GM18517 (cell line): ENCODE measurements around the gene UBQLN4.
A peak's percentile ranks its signal among the peaks of the same experiment; 100 is the strongest.
"Not testable (repeated sequence)": the region's sequence is repeated elsewhere in the genome, so short reads cannot be mapped to it uniquely, and the experiment has no call there.

Experiments
- ATAC-seq: cut with Tn5 transposase; IDR thresholded peaks from one replicate; pipeline ENCODE4 v1.9.1; 2021; ENCODE audit warnings: mild to moderate bottlenecking, moderate library complexity; ENCODE audit not compliant: unreplicated experiment

Gene UBQLN4

DNA sequence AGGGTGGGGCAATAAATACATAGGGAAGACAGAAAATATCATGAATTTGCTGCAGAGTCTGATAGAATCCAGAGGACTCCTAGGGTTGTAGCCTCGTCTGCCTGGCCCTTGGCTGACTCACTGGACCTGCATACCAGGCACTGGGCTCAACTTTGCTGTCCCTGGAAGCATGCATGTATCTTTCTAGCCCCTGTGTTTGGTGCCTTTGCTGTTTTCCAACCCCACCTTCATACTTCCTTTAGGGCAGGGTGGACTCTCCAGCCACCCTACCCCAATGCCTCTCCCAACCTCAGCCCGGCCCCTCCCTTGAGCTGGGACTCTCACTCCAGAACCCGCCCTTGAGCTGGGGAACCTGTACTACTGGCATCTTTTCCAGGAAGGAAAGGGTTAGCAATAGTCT lies 8.6 kb upstream of the UBQLN4 start:
- ATAC-seq = no peak

DNA sequence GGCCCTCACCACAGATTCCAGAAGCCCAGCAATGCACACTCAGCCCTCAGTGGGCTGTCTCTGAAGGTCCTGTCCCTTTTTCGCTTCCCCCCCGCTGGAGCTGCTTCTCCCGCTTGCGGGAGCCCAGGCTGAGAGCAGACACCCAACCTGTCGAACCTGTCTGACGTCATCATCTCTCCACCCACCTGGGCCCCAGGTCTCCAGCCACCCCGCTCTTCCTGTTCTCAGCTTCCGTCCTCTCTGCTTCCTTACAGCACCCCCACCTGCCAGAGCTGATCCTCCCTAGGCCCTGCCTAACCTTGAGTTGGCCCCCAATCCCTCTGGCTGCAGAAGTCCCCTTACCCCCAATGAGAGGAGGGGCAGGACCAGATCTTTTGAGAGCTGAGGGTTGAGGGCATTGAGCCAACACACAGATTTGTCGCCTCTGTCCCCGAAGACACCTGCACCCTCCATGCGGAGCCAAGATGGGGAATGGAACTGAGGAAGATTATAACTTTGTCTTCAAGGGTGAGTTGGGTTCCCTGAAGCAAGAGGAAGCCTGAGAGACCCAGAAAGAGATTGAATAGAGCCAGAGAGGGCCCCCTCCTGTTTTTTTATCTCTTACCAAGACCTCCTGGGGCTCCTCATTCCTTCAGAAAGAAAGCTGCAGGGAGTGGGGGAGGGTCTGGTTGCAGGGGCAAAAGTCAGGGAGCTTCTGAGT lies 7.5 kb upstream of the UBQLN4 start, which contains the start of gene RAB25:
Gene RAB25 (plus strand): TSS at position 224 of the 700 bp plus-strand sequence. CDS start 241 bp downstream, at position 465.
- no peak for ATAC-seq

DNA sequence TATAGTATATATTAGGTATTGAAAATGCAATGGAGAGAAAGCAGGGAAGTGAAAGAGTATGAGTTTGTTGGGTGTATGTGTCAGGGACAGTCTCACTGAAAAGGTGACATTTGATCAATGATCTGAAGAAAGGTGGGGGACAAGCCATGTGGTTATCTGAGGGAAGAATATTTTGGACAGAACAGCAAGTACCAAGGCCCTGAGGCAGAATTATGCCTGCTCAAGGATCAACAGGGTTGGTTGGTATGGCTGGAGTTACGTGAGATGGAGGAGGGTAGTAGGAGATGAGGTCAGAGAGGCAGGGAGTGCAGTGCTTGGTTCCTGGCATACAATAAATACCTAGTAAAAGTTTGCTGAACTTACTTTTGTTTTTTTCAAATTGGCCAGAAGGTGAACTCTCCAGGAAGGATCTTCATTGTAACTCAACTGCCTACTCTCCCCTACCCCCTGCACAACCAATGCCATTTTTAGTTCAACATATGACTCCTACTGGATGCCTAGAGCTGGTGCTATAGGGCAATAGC lies 2.8 kb upstream of the UBQLN4 start:
- no peak for ATAC-seq

DNA sequence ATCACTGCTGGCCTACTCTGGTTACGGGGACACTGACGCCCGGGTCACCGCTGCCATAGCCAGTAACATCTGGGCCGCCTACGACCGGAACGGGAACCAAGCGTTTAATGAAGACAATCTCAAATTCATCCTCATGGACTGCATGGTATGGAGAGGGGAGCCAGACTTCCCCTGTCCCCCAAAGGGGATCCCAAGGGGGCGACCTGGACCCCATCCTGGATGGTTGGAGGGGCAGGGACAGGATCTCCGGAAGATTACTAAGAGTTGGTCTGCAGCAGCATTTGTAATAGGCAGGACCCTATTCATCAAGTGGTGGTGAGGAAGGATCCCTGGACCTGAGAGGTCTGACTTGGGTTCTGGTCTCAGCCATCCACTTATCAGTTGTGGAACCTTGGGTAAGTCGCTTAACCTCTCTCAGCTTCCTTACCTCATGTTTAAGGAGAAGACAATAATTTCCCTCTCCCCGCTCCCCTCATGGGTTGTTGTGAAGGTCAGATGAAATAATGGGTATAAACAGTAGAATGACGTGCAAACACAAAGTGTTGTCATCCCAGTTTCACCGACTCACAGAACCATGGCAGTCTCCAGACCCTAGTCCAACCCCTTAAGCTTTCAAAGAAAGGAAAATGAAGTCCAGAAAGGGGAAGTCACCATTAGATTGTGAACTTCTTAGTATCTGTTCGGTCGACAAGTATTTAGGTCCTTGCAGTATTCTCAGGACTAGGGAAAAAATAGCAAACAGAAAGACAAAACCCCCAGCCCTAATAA lies 1.9 kb upstream of the UBQLN4 start:
- ATAC-seq = no peak

DNA sequence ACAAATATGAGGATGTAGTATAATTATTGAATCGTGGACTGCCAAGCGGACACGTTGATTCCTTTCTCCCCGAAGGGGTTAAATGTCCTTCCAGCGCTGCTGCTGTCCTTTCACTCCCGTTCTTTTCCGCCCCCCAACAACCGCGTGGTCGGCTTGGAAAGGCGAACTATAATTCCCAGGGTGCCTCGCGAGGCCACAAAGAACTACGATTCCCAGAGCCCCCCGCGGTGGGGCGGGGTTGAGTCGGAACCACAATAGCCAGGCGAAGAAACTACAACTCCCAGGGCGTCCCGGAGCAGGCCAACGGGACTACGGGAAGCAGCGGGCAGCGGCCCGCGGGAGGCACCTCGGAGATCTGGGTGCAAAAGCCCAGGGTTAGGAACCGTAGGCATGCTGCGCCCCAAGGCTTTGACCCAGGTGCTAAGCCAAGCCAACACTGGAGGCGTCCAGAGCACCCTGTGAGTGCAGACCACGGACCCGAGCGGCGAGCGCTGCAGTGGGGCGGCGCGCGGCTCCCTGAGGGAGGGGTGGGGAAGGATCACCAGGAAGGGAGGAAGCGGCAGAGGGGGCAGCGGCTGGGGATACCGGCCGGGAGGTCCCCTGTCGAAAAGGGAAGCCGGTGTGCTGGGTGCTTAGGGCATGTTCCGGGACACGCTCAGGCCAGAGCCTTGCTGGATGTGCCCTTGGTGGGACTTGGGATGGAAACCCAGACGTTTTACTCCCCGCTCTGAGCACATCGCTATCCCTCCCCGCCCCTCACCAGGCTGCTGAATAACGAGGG lies 1.1 kb upstream of the UBQLN4 start, which contains the start of gene LAMTOR2:
Gene LAMTOR2 (plus strand): TSS at position 283 of the 781 bp plus-strand sequence. CDS start 108 bp downstream, at position 391.
- peak; percentile 77 for ATAC-seq

DNA sequence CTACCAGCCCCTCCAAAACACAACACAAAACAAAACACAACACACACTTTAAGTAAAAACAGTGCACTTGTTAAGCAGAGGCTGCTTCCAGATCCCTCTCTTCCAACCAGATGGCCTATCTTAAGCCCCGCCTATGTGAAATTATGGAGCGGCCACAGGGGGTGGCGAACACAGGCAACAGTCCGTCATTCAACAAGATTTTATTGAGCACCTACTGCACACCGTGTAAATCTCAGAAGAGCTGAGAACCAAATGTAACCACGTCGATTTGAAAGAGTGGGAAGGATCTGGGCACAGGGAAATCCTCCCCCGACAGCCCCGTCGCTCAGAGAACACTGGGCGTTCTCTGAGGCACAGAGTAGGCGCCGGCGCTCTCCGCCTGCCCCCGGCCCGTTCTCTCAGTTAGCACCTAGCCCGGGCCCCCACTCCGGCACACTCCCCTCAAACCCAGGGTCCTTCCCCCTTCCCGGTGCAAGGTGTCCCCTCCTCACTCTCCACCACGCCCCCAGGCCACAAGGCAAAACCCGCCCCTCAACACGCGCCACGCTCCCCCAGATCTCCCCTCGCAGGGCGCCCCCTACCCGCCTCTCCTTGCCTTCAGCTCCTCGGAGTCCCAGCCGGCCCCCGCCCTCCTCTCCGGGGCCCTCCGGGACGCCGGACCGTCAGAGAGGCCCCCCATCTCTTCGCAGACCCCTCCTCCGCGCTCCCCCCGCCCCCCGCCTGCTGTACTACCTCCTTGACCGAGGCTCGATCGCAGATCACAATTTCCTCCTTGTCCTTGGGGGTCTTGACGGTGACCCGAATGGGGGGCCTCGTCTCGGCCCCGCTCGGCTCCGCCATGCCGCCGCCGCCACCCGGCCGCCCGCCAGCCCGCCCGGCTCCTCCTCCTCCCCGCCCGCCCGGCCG lies 483 bp downstream of the UBQLN4 start:
- no peak for ATAC-seq

DNA sequence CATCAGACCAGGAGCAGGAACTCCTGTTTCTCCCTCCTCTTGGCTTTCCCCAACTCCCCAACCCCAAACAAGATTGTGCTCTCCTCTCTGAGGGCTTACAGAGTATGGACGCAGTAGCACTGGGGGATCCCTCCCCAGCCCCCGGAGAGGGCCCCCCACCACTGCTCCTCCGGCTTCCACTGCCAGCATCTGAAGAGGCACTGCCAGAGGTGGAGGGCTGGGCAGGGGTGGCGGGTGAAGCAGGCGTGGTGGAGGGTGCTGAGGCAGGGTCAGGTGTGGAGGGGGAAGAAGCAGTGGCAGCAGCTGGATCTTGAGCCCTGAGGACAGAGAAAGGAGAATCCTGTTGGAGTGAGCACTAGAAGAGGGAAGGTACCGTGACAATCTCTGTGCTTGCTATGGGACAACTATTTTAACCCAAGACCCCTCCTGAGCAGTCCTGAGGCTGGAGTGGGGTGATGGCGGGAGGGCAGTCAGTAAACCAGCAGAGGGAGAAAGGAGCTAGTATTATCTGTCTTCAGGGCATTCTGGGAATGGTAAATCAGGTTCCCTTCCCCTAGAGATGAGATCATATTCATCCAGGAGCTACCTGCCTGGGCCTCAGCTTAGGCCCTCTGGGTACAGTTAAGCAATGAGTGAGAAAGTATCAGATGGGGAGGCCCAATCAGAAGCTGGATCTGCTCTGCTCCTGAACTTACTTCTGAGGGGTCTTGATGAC lies 2.4 kb downstream of the UBQLN4 start:
- no peak for ATAC-seq

DNA sequence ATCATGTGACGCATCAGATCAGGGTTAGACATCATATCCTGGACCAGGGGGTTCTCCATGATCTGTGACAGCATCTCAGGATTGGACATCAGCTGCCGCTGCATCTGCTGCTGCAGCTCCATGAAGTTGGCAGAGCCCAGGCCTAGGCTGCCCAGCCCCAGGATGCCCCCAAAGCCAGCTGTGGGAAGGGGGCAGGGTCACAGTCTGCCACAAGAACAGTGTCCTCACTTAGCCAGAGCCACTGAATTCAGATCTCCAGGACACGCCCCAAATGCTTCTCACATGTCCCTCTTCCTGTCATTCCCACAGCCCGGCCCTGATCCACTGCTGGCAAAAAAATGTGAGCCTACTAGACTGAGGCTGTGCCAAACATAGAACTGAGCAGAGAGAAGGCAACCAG lies 3.2 kb downstream of the UBQLN4 start:
- no peak for ATAC-seq

DNA sequence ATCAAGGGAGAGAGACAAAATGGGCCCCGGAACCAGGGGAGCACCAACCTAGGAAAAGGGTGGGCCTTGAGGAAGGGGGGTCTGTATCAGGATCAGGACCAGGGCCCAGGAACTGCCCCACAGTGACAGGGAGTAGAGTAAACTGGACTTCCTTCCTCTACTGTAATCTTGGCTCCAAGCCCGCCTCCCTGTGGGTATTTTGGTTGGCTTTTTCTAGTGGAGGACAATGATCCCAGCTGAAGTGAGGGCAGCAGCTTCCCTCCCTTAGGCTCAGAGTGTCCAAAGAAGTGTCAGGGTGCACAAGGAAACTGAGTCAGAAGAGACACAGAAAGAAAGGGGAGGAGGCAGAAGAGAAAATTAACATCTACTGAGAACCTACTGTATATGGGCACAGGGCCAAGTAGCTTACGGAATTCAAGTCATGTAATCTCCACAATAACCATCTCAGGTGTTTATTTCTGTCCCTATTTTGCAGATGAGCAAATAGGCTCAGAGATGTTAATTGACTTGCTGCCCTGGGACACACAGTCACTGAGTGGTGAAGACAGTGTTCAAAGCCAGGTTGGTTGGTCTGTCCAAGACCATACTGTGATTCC lies 4.8 kb downstream of the UBQLN4 start:
- no peak for ATAC-seq

DNA sequence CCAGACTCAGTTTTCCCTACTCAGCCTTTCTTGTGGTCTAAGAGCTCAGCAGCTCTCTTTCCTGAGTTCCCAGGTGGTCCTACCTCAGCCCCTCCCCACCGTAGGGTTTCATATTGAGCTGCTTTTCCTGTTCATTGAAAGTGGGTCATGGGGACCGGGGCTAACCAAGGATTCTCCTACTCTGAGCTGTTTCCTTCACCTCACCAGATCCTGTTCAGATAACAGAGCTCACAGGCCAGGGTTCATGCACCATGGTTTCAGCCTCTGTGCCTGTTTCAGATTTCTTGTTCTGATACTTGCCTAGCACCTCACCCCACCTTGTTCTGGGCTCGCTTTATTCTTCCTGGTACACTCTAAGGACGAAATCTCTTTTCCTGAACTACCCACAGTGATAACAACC lies 8.5 kb downstream of the UBQLN4 start:
- ATAC-seq = no peak

DNA sequence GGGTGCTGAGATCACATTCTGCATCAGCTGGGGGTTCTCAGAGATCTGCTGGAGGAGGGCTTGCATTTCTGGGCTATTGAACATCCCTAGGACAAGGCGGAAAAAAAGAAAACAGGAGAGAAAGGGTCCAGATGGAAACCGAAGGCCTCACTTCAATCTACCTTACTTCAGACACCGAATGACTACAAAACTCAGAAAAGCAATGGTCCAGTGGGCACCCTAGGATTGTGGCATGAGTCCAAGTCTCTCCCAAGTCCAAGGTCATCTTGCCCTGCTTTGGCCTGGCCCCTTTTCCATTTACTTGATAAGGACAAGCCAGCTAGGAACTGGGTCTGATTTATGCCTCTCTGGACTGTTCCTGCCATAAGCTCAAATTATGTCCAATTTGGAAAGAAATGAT lies 10.8 kb downstream of the UBQLN4 start:
- no peak for ATAC-seq

DNA sequence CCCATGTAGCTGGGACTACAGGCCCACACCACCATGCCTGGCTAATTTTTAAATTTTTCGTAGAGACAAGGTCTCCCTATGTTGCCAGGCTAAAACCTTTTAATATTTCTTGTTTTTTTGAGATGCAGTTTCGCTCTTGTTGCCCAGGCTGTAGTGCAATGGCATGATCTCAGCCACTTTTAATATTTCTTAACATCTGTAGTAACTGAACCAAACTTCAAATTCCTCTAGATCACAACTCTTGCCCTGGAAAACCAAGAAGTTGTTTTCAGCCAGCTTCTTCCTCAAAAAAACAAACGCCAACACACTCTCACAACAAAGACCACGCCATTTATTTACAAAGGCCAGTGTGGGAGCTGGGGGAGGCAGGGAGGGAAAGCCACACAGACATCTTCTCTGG lies 18.6 kb downstream of the UBQLN4 start:
- not testable (repeated sequence) for ATAC-seq

DNA sequence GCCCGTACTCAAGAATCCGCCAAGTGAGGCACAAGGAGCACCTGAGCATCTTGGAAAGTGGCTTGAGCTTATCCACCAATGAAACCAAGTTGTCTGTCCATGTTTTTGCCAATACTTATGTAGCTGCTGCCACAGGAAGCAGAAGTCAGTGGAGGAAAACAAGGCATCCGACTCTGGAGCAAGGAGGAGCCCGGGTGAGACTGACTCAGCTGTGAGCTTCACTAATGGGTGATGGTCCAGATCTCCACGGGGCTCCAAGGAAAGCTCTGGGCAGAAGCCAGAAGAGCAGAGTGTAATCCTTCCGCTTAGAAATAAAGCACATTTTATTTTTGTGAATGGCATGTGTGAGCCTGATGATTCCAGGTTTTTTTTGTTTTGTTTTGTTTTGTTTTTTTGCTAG lies 20.6 kb downstream of the UBQLN4 start:
- no peak for ATAC-seq

DNA sequence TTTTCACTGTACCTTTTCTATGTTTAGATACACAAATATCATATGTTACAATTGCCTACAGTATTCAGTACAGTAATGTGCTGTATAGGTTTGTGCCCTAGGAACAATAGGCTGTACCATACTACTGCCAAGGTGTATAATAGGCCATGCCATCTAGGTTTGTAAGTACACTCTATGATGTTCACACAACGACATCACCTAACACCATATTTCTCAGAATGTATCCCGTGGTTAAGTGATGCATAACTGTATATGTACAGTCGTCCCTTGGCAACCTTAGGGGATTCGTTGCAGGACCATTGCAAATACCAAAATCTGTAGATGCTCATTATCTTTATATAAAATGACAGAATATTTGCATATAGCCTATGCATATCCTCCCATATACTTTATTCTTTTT lies 27.0 kb downstream of the UBQLN4 start:
- ATAC-seq = no peak

DNA sequence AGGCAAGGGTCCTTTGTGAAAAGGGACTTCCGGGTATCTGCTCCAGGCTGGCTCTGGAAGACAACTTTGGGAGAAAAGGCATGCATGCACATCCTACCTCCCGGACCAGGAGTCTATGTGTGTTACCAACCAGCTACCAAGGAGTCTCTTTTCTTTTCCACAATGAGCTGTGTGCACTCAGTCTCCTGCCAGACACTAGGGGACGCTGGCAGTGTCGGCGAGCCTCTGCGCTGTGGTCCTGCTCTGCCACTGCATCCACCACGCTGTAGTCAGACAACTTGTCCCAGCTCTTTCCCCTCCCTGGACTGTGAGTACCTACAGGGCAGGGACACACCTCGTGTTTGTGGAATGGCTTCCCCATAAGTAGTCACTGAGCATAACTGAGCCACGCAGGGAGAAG lies 27.7 kb downstream of the UBQLN4 start:
- ATAC-seq = no peak

DNA sequence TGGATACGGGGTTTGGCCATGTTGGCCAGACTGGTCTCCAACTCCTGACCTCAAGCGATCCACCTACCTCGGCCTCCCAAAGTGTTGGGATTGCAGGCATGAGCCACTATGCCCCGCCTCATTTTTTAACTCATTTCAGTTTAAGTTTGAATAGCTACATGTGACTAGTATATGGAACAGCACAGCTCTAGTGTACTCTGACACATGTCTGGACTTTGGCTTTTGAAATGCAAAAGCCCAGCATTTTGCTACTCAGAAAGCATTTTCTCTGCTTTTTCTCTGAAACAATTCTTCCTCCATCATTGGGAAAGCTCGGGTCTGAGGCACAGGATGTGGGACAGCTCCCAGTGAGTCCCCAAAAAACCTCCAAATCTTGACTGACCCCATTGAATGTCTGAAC lies 28.8 kb downstream of the UBQLN4 start:
- no peak for ATAC-seq

DNA sequence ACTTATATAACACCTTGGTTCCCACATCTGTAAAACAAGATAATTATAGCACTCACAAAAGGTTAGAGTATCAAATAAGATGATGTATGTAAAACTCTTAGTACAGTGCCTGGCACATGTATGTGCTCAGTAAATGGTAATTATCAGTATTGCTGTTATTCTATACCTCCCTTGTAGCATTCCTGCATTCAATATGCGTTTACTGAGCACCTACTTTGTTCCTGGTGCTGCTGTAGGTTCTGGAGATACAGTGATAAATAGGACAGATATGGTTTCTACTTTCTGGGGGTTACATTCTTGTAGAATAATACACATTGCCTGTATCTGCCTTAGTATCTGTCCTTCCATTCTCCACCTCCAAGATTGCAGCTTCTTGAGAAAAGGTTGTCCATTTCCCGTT lies 31.6 kb downstream of the UBQLN4 start:
- no peak for ATAC-seq

DNA sequence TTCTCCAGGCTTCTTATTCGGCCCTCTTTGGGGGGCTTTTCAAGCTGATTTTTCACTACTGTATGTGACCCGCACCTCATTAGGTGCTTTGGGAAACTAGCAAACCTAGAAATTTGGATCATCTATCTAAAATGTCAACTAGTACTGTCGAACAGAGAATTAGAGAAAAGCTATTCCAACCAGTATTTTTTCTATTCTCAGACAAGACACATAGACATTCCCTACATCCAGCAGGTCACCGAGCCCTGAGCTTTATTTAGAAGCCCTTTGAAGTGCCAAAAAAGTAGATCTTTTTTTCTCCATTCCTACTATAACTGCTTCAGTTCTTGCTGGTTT lies 32.5 kb downstream of the UBQLN4 start:
- ATAC-seq = peak; percentile 15
